ENCODE measurements around the gene ZBTB46.

DNA sequence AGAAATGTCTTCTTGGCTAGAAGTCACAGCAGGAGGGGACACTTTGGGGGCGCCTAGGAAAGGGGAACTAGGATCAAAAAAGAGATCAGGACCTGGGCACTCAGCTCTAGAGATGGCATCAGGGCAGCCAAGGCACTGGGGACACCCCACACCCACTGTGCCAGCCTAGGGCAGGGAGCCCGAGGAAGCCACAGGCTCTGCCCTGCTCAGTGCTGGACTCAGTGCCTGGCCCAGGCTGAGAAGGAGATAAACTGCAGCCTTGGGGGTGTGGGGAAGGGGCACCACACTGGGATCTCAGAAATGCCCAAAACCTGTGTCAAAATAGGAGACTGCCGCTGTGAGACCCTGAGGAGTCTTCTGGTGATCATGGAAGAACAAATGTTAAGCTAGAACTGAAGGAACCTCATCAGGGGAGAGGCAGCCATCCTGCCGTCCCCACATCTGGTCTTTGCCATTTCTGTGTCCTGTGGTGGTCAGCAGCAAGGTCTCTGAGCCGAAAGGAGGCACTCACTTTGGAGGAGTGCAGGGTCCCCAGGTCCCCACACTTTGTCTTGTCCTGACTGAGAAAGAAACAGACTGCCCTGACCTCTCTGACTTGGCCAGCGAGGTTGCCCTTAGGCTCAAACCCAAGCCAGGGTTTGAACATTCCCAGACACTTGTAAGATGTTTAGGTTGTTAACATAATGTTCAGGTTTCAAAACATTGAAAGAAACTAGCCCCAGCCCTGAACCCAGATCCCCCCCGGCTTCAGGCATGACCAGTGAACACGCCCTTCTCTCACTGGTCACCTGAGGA lies 125.6 kb downstream of the ZBTB46 start:
- TF ChIP-seq, protein P1, sequence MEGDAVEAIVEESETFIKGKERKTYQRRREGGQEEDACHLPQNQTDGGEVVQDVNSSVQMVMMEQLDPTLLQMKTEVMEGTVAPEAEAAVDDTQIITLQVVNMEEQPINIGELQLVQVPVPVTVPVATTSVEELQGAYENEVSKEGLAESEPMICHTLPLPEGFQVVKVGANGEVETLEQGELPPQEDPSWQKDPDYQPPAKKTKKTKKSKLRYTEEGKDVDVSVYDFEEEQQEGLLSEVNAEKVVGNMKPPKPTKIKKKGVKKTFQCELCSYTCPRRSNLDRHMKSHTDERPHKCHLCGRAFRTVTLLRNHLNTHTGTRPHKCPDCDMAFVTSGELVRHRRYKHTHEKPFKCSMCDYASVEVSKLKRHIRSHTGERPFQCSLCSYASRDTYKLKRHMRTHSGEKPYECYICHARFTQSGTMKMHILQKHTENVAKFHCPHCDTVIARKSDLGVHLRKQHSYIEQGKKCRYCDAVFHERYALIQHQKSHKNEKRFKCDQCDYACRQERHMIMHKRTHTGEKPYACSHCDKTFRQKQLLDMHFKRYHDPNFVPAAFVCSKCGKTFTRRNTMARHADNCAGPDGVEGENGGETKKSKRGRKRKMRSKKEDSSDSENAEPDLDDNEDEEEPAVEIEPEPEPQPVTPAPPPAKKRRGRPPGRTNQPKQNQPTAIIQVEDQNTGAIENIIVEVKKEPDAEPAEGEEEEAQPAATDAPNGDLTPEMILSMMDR (IDR thresholded peaks at IDR 0.05), result no peak
- TF ChIP-seq ZFX (IDR thresholded peaks at IDR 0.05; ENCODE audit: borderline replicate concordance), result no peak

Measured in 22Rv1 (cell line).